Keratinocyte (primary cell): ENCODE results near the gene SYTL2. TPM values are rescaled to one million over a fixed set of nuclear protein-coding genes. Genes with fewer than 3 reads are reported as not detected.

ENCODE experiments used
- DNase-seq: peaks from one replicate; pipeline ENCODE4 v3.0.0-alpha.2; 2011; ENCODE audit warnings: low read depth, missing footprints, low spot score
- FAIRE-seq: peaks from 2 replicates; lab custom pipeline; 2011; peaks lifted over from hg19 to GRCh38; lab: Jason Lieb, UNC
- H2AFZ ChIP-seq: 2 replicates; pipeline ENCODE4 v1.6.0; 2012; ENCODE audit warnings: low read length, control low read depth, inconsistent platforms; ENCODE audit not compliant: control insufficient read depth
- H3K27ac ChIP-seq: 2 replicates; pipeline ENCODE4 v1.5.1; 2011; ENCODE audit warnings: low read length; ENCODE audit not compliant: control insufficient read depth, insufficient read depth
- H3K27me3 ChIP-seq: 3 replicates; pipeline ENCODE4 v1.6.0; 2011; ENCODE audit warnings: low read length; ENCODE audit not compliant: control insufficient read depth, insufficient read depth; ENCODE audit errors: extremely low read depth
- H3K36me3 ChIP-seq, 2 experiments: 2 replicates in 1 of 2; 3 replicates in 1 of 2; pipeline ENCODE4 v1.5.1; 2011; ENCODE audit warnings: low read length in 2 of 2, mild to moderate bottlenecking in 1 of 2; ENCODE audit not compliant: control insufficient read depth in 2 of 2, insufficient read depth in 2 of 2; ENCODE audit errors: extremely low read depth in 1 of 2
- H3K4me1 ChIP-seq: 3 replicates; pipeline ENCODE4 v1.5.1; 2011; ENCODE audit warnings: low read length; ENCODE audit not compliant: control insufficient read depth, insufficient read depth; ENCODE audit errors: extremely low read depth
- H3K4me2 ChIP-seq: 3 replicates; pipeline ENCODE4 v1.6.0; 2011; ENCODE audit warnings: low read depth, low read length; ENCODE audit not compliant: control insufficient read depth, insufficient read depth; ENCODE audit errors: extremely low read depth
- H3K4me3 ChIP-seq, 3 experiments: fragments of 200-600 bp in 1 of 3; sonication (generic) in 1 of 3; 2 replicates in 2 of 3; 3 replicates in 1 of 3; pipeline ENCODE4 v1.5.1; 2011 to 2016; ENCODE audit warnings: low read length in 3 of 3, mild to moderate bottlenecking in 3 of 3, control low read depth in 2 of 3, inconsistent platforms in 1 of 3, low read depth in 1 of 3, mixed read lengths in 1 of 3, mixed run types in 1 of 3, moderate library complexity in 1 of 3; ENCODE audit not compliant: control insufficient read depth in 2 of 3, insufficient read depth in 2 of 3; ENCODE audit errors: extremely low read depth in 1 of 3
- H3K79me2 ChIP-seq: 2 replicates; pipeline ENCODE4 v1.6.0; 2012; ENCODE audit warnings: low read length; ENCODE audit not compliant: control insufficient read depth, insufficient read depth
- H3K9ac ChIP-seq: 3 replicates; pipeline ENCODE4 v1.6.0; 2011; ENCODE audit warnings: low read length; ENCODE audit not compliant: control insufficient read depth, insufficient read depth; ENCODE audit errors: extremely low read depth
- H3K9me1 ChIP-seq: 3 replicates; pipeline ENCODE4 v1.6.0; 2011; ENCODE audit warnings: low read length; ENCODE audit not compliant: control insufficient read depth, insufficient read depth; ENCODE audit errors: extremely low read depth
- H3K9me3 ChIP-seq: 2 replicates; pipeline ENCODE4 v1.5.1; 2012; ENCODE audit warnings: low read depth, low read length; ENCODE audit not compliant: control insufficient read depth
- H4K20me1 ChIP-seq: 3 replicates; pipeline ENCODE4 v1.6.0; 2011; ENCODE audit warnings: low read length; ENCODE audit not compliant: control insufficient read depth, insufficient read depth; ENCODE audit errors: extremely low read depth
- EZH2 ChIP-seq: IDR thresholded peaks from one replicate; pipeline ENCODE4 v1.6.1; 2012; ENCODE audit warnings: inconsistent platforms, mild to moderate bottlenecking, low read length, moderate library complexity
- dilution Hi-C: fragments of 300-500 bp; cut with MboI; formaldehyde crosslinking; loops from one replicate; pipeline ENCODE4 v1.7.0; 2020; ENCODE audit warnings: low sequenced_read_pairs; ENCODE audit not compliant: extremely low pct_ligation_motif_present
- polyA plus RNA-seq, 5 experiments: library from polyadenylated mRNA; depleted of rRNA in 3 of 5; stranded (reverse) in 3 of 5; stranded (forward) in 1 of 5; unstranded in 1 of 5; fragments of >200 nt; gene quantifications; 1 replicate in 1 of 5; 2 replicates in 3 of 5; 3 replicates in 1 of 5; pipeline versions ENCODE4 v1.2.1 to v1.2.3, GENCODE V29; 2011 to 2012; ENCODE audit warnings: missing spikeins in 2 of 5, low read depth in 1 of 5, low replicate concordance in 1 of 5
- TF ChIP-seq, protein P1 (sequence below), 3 experiments: IDR thresholded peaks in 1 of 3; conservative IDR thresholded peaks in 1 of 3; optimal IDR thresholded peaks in 1 of 3; 2 replicates in 2 of 3; 3 replicates in 1 of 3; pipeline versions ENCODE3 to v1.5.1; 2011; ENCODE audit warnings: low read length in 3 of 3, mild to moderate bottlenecking in 3 of 3, moderate library complexity in 2 of 3, control low read depth in 1 of 3, inconsistent platforms in 1 of 3; ENCODE audit not compliant: insufficient read depth in 2 of 3; ENCODE audit errors: extremely low read depth in 1 of 3

The SYTL2 gene
- polyA plus RNA-seq, 1 donor (not counting 4 experiments of a cell fraction or from before 2014, with no cell fraction given): 3.1 TPM

DNA sequence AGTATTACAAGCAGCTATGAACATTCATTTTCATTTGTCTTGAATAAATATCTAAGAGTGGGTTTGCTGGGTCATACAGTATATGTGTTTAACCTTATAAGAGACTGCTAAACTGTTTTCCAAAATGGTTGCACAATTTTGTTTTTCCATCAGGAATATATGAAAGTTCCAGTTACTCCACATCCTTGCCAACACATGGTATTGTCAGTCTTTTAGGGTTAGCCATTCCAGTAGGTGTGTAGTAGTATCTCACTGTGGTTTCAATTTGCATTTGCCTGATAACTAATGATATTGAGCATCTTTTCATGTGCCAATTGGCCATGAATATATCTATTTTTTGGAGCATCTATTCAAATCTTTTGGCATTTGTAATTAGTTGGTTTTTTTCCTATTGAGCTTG is 36.5 kb upstream of the SYTL2 start:
- no peak for FAIRE-seq
- TF ChIP-seq EZH2: no peak
- TF ChIP-seq, protein P1, sequence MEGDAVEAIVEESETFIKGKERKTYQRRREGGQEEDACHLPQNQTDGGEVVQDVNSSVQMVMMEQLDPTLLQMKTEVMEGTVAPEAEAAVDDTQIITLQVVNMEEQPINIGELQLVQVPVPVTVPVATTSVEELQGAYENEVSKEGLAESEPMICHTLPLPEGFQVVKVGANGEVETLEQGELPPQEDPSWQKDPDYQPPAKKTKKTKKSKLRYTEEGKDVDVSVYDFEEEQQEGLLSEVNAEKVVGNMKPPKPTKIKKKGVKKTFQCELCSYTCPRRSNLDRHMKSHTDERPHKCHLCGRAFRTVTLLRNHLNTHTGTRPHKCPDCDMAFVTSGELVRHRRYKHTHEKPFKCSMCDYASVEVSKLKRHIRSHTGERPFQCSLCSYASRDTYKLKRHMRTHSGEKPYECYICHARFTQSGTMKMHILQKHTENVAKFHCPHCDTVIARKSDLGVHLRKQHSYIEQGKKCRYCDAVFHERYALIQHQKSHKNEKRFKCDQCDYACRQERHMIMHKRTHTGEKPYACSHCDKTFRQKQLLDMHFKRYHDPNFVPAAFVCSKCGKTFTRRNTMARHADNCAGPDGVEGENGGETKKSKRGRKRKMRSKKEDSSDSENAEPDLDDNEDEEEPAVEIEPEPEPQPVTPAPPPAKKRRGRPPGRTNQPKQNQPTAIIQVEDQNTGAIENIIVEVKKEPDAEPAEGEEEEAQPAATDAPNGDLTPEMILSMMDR (optimal IDR thresholded peaks at IDR 0.05 in 1 of 3, IDR thresholded peaks at IDR 0.05 in 1 of 3, conservative IDR thresholded peaks at IDR 0.05 in 1 of 3; ENCODE audit: extremely low read depth in 1 of 3, insufficient read depth in 2 of 3, low read length in 3 of 3): no peak
- H2AFZ ChIP-seq: no peak overlapping the region

DNA sequence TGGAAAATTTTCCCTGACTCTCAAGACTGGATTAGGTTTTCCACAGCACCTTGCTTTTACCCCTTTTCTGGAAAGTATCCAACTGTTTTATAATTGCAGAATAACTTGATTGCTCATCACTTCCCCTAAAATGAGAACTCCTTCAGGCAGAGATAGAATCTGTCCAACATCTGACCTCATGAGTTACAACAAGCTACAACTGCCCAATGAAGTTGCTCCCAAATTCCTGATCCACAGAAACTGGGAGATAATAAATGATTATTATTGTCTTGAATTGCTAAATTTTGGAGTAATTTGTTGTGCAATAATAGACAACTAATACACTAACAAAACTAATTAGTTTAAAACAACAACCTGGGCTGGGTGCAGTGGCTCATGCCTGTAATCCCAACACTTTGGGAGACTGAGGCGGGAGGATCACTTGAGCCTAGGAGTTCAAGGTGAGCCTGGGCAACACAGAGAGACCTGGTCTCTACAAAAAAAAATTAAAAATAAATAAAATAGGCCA is 34.2 kb upstream of the SYTL2 start:
- no peaks in the 10 kb centered on the region for H3K9me1 ChIP-seq
- FAIRE-seq: no peak
- no peaks in the 10 kb centered on the region for H3K36me3 ChIP-seq
- H3K79me2 ChIP-seq: no peaks in the 10 kb centered on the region
- peak overlapping the region; percentile 1 for H3K4me2 ChIP-seq
- H3K9ac ChIP-seq: no peak overlapping the region
- TF ChIP-seq, protein P1 (optimal IDR thresholded peaks at IDR 0.05 in 1 of 3, IDR thresholded peaks at IDR 0.05 in 1 of 3, conservative IDR thresholded peaks at IDR 0.05 in 1 of 3; ENCODE audit: extremely low read depth in 1 of 3, insufficient read depth in 2 of 3, low read length in 3 of 3): no peak
- no peak for TF ChIP-seq EZH2
- H3K9me3 ChIP-seq: no peaks in the 10 kb centered on the region
- no peaks in the 10 kb centered on the region for H4K20me1 ChIP-seq
- H3K4me1 ChIP-seq: peaks cover 17% of the 10 kb centered on the region
- H3K27me3 ChIP-seq: no peaks in the 10 kb centered on the region
- H2AFZ ChIP-seq: no peak overlapping the region
- no peak overlapping the region for H3K4me3 ChIP-seq
- dilution Hi-C loops: no loop called here
- DNase-seq: no peak
- H3K27ac ChIP-seq: no peak overlapping the region

More for the DNA sequence above, 36.5 kb upstream of the SYTL2 start:
- Histone ChIP-seq H3K9ac (no peak overlapping the region), H3K27ac (no peak overlapping the region), H3K27me3 (no peaks in the 10 kb centered on the region), H3K4me2 (no peak overlapping the region), H3K9me1 (no peaks in the 10 kb centered on the region), H3K4me3 (no peak overlapping the region), H3K4me1 (peaks cover 17% of the 10 kb centered on the region), H3K36me3 (no peaks in the 10 kb centered on the region), H3K79me2 (no peaks in the 10 kb centered on the region), H4K20me1 (no peaks in the 10 kb centered on the region), H3K9me3 (no peaks in the 10 kb centered on the region)
- dilution Hi-C loops: no loop called here
- DNase-seq: no peak
